Nephron (organoid): ENCODE results near the gene SMCO1.
"Not testable (repeated sequence)": the region's sequence is repeated elsewhere in the genome, so short reads cannot be mapped to it uniquely, and the experiment has no call there.

Experiments
- H3K27ac Mint-ChIP-seq, 3 experiments: 2 replicates each; pipeline ENCODE4 v1.8.0; 2020; ENCODE audit warnings: mixed read lengths in 3 of 3, mild to moderate bottlenecking in 2 of 3, moderate library complexity in 1 of 3
- H3K27me3 Mint-ChIP-seq: 2 replicates; pipeline ENCODE4 v1.8.0; 2021; ENCODE audit warnings: low read depth, mild to moderate bottlenecking, moderate library complexity, mixed read lengths
- H3K36me3 Mint-ChIP-seq: 2 replicates; pipeline ENCODE4 v1.8.0; 2020; ENCODE audit warnings: low read depth, mixed read lengths
- H3K4me1 Mint-ChIP-seq: 2 replicates; pipeline ENCODE4 v1.8.0; 2020; ENCODE audit warnings: mixed read lengths
- H3K4me3 Mint-ChIP-seq, 3 experiments: 2 replicates each; pipeline ENCODE4 v1.8.0; 2020; ENCODE audit warnings: mild to moderate bottlenecking in 3 of 3, mixed read lengths in 3 of 3, moderate library complexity in 2 of 3
- H3K9me3 Mint-ChIP-seq: 2 replicates; pipeline ENCODE4 v1.8.0; 2020; ENCODE audit warnings: mixed read lengths
- CTCF ChIP-seq, 3 experiments: fragments of 200-600 bp; sonication (generic); IDR thresholded peaks; one replicate each; pipeline ENCODE4 v1.5.0; 2021; ENCODE audit warnings: antibody characterized with exemption in 3 of 3; ENCODE audit not compliant: unreplicated experiment in 3 of 3

SMCO1 gene

GRCh38 chr3:196531418-196531817 lies 16.3 kb upstream of the SMCO1 start:
- H3K4me1 Mint-ChIP-seq, result no peaks in the 10 kb centered on the region
- peaks cover 11% of the 10 kb centered on the region for H3K9me3 Mint-ChIP-seq
- H3K36me3 Mint-ChIP-seq, result peaks cover 5% of the 10 kb centered on the region
- H3K4me3 Mint-ChIP-seq, result no peak overlapping the region
- TF ChIP-seq CTCF (IDR thresholded peaks at IDR 0.05; ENCODE audit: unreplicated experiment in 3 of 3), result no peak
- H3K27ac Mint-ChIP-seq, result no peak overlapping the region
- peaks cover 36% of the 10 kb centered on the region for H3K27me3 Mint-ChIP-seq

- H3K9me3 Mint-ChIP-seq, result peaks cover 20% of the 10 kb centered on the region
- peak overlapping the region; percentile 35 to 47 (median 44) for H3K4me3 Mint-ChIP-seq
- H3K27ac Mint-ChIP-seq, result no peak overlapping the region
- no peaks in the 10 kb centered on the region for H3K4me1 Mint-ChIP-seq
- TF ChIP-seq CTCF (IDR thresholded peaks at IDR 0.05; ENCODE audit: unreplicated experiment in 3 of 3), result peak; percentile 68 to 74 (median 72)
- H3K36me3 Mint-ChIP-seq, result peaks cover 5% of the 10 kb centered on the region
- H3K27me3 Mint-ChIP-seq, result peaks cover 31% of the 10 kb centered on the region
Measured at GRCh38 chr3:196528639-196529233, 13.6 kb upstream of the SMCO1 start.

- H3K4me1 Mint-ChIP-seq, result no peaks in the 10 kb centered on the region
- H3K9me3 Mint-ChIP-seq, result peaks cover 29% of the 10 kb centered on the region
- no peak for TF ChIP-seq CTCF (IDR thresholded peaks at IDR 0.05; ENCODE audit: unreplicated experiment in 3 of 3)
- H3K27ac Mint-ChIP-seq, result no peak overlapping the region
- H3K4me3 Mint-ChIP-seq, result no peak overlapping the region
- H3K27me3 Mint-ChIP-seq, result peaks cover 10% of the 10 kb centered on the region
- H3K36me3 Mint-ChIP-seq, result peaks cover 9% of the 10 kb centered on the region
Measured at GRCh38 chr3:196525141-196525540, 10.0 kb upstream of the SMCO1 start.

DNA sequence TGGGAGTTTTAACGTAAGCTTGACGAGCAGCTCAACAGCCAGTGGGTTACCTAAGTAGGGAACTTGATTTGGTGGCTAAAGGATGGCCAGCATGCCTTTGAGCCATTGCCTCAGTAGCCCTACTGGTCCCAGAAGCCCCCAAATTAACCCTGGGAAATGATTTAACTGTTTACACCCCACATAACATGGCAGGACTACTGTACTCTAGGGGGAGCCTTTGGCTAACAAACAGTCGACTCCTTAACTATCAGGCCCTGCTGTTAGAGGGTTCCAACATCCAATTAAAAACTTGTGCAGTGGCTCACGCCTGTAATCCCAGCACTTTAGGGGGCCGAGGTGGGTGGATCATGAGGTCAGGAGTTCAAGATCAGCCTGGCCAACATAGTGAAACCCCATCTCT lies 9.4 kb upstream of the SMCO1 start:
- peaks cover 8% of the 10 kb centered on the region for H3K27me3 Mint-ChIP-seq
- H3K4me1 Mint-ChIP-seq, result no peaks in the 10 kb centered on the region
- no peak overlapping the region for H3K27ac Mint-ChIP-seq
- peaks cover 12% of the 10 kb centered on the region for H3K36me3 Mint-ChIP-seq
- no peak overlapping the region for H3K4me3 Mint-ChIP-seq
- TF ChIP-seq CTCF (IDR thresholded peaks at IDR 0.05; ENCODE audit: unreplicated experiment in 3 of 3), result no peak
- H3K9me3 Mint-ChIP-seq, result peaks cover 35% of the 10 kb centered on the region

- Mint-ChIP-seq H3K36me3 (peaks cover 14% of the 10 kb centered on the region), H3K27ac (no peak overlapping the region), H3K4me3 (no peak overlapping the region), H3K4me1 (no peaks in the 10 kb centered on the region), H3K9me3 (peaks cover 42% of the 10 kb centered on the region), H3K27me3 (peaks cover 8% of the 10 kb centered on the region)
- TF ChIP-seq CTCF (IDR thresholded peaks at IDR 0.05; ENCODE audit: unreplicated experiment in 3 of 3), result no peak
Measured at GRCh38 chr3:196523841-196524240, 8.7 kb upstream of the SMCO1 start.

- Mint-ChIP-seq H3K36me3 (peaks cover 14% of the 10 kb centered on the region), H3K9me3 (peaks cover 58% of the 10 kb centered on the region)
- not testable (repeated sequence) for H3K4me1 Mint-ChIP-seq, H3K27ac Mint-ChIP-seq, H3K27me3 Mint-ChIP-seq, H3K4me3 Mint-ChIP-seq
Measured at GRCh38 chr3:196521291-196521690, 6.1 kb upstream of the SMCO1 start.
